ENCODE results near the gene BFAR. TPM values are rescaled to one million over a fixed set of nuclear protein-coding genes. Genes with fewer than 3 reads are reported as not detected.

Gene BFAR
- total and polyA plus RNA-seq, 2 of the 8 experiments (the other 6 are each of a cell fraction or from before 2014, with no cell fraction given) = 56.9 to 78.2 TPM

GRCh38 chr16:14678748-14679497 is 46.2 kb downstream of the BFAR start:
- ChIA-PET CTCF (ENCODE audit: partially characterized antibody) (interaction anchor here (0.6 kb wide), 1 partner anchor 742 kb away, joined by 3 read pairs; no protein-coding TSS in a partner anchor), POLR2A (ENCODE audit: partially characterized antibody) (no interaction called here)
- FAIRE-seq (no peak), DNase-seq (ENCODE audit: low read depth in 1 of 2, low spot score in 2 of 2) (no peak)
- no peaks in the 10 kb centered on the region for H3K36me3 ChIP-seq (ENCODE audit: control insufficient read depth in 2 of 4, insufficient read depth in 4 of 4, low read length in 3 of 4)
- no peak overlapping the region for H2BK12ac ChIP-seq (ENCODE audit: low read depth, low read length)
- H3K9ac ChIP-seq (replicated peaks in 1 of 4; ENCODE audit: extremely low read depth in 1 of 4, low read depth in 3 of 4, low read length in 3 of 4) = no peak overlapping the region
- H2BK5ac ChIP-seq (ENCODE audit: low read depth, low read length) = no peak overlapping the region
- H3K4ac ChIP-seq (replicated peaks; ENCODE audit: insufficient read length, low read depth, low read length) = no peak overlapping the region
- no peak overlapping the region for H4K8ac ChIP-seq (ENCODE audit: extremely low read depth, insufficient read depth, low read length)
- H3K56ac ChIP-seq (replicated peaks; ENCODE audit: insufficient read length, low read depth, low read length) = no peak overlapping the region
- no peak overlapping the region for H3K27ac ChIP-seq (ENCODE audit: low read depth, low read length)
- no peak for TF ChIP-seq GABPA (IDR thresholded peaks at IDR 0.05; ENCODE audit: borderline replicate concordance, insufficient read depth, low read length)
- TF ChIP-seq RAD21 (IDR thresholded peaks at IDR 0.05 in 1 of 2, conservative IDR thresholded peaks at IDR 0.05 in 1 of 2; ENCODE audit: low read depth in 2 of 2, low read length in 2 of 2) = no peak
- no peak for TF ChIP-seq YY1 (IDR thresholded peaks at IDR 0.05; ENCODE audit: low read depth, low read length)
- no peak for TF ChIP-seq SRF (IDR thresholded peaks at IDR 0.05; ENCODE audit: low read depth, low read length)
- TF ChIP-seq SIX5 (IDR thresholded peaks at IDR 0.05; ENCODE audit: low read depth, low read length) = no peak
- TF ChIP-seq USF2 (IDR thresholded peaks at IDR 0.05; ENCODE audit: low read length) = no peak
- TF ChIP-seq KDM5A (IDR thresholded peaks at IDR 0.05; ENCODE audit: low read length) = no peak
- no peaks in the 10 kb centered on the region for H3K79me2 ChIP-seq (ENCODE audit: control insufficient read depth in 1 of 2, insufficient read depth in 2 of 2, low read length in 2 of 2)
- no peak overlapping the region for H2AFZ ChIP-seq (ENCODE audit: low read length)
- peaks cover 4% of the 10 kb centered on the region; the same call in 1 of the 2 replicates for H3K23me2 ChIP-seq (ENCODE audit: low read depth, low read length)
- no peaks in the 10 kb centered on the region for H3K9me3 ChIP-seq (ENCODE audit: insufficient read depth in 2 of 2, low read depth in 1 of 2, low read length in 1 of 2)
- no peak overlapping the region for H2BK15ac ChIP-seq (ENCODE audit: low read length)
- no peak overlapping the region for H3K23ac ChIP-seq (ENCODE audit: insufficient read length)
- H3K4me1 ChIP-seq (replicated peaks in 1 of 4; ENCODE audit: control insufficient read depth in 3 of 4, insufficient read depth in 4 of 4, low read length in 3 of 4) = no peaks in the 10 kb centered on the region
- no peak overlapping the region for H2BK20ac ChIP-seq (ENCODE audit: low read length)
- no peak overlapping the region for H2AK5ac ChIP-seq (ENCODE audit: low read depth, low read length)
- no peak overlapping the region for H4K5ac ChIP-seq (ENCODE audit: insufficient read length, low read depth, low read length)
- no peaks in the 10 kb centered on the region for H3K79me1 ChIP-seq (ENCODE audit: low read depth, low read length)
- no peak overlapping the region for H2BK120ac ChIP-seq (replicated peaks; ENCODE audit: low read depth, low read length)
- no peaks in the 10 kb centered on the region for H4K20me1 ChIP-seq (replicated peaks in 1 of 2; ENCODE audit: control insufficient read depth in 1 of 2, insufficient read depth in 2 of 2, low read length in 2 of 2)
- WGBS, 2 experiments (ENCODE audit: extremely low coverage in 1 of 2, insufficient coverage in 1 of 2, insufficient read length in 1 of 2, insufficient replicate concordance in 2 of 2, low coverage in 1 of 2, low lambda C conversion rate in 2 of 2, missing lambda C conversion rate in 1 of 2) = 85% methylated on average over 11 of the region's 11 CpGs; no CpG with 5 or more reads in 1 of the 2 experiments
- H4K91ac ChIP-seq (replicated peaks; ENCODE audit: insufficient read length, low read length) = no peak overlapping the region
- H3K4me2 ChIP-seq (ENCODE audit: insufficient read depth in 1 of 2, low read depth in 2 of 2, low read length in 2 of 2) = no peak overlapping the region
- H3K18ac ChIP-seq (ENCODE audit: extremely low read depth, low read length) = no peak overlapping the region
- H3K4me3 ChIP-seq (ENCODE audit: extremely low read depth in 1 of 4, insufficient read depth in 2 of 4, low read depth in 3 of 4, low read length in 4 of 4) = no peak overlapping the region
- no peak overlapping the region for H3K14ac ChIP-seq (ENCODE audit: insufficient read length)
- no peaks in the 10 kb centered on the region for H3K27me3 ChIP-seq (replicated peaks in 1 of 4; ENCODE audit: control insufficient read depth in 3 of 4, extremely low read depth in 1 of 4, insufficient read depth in 3 of 4, low read length in 3 of 4)
